H1 (cell line): Measurements from ENCODE around the gene CRAT. TPM values are rescaled to one million over a fixed set of nuclear protein-coding genes. Genes with fewer than 3 reads are reported as not detected.

ENCODE experiments used
- CTCF ChIA-PET: fragments of 300-600 bp; sonication (Branson Sonifier 250); formaldehyde crosslinking; loops from one replicate; lab custom pipeline; 2021; ENCODE audit not compliant: partially characterized antibody; lab: Charles Lee
- POLR2A ChIA-PET: fragments of 300-600 bp; sonication (Branson Sonifier 250); formaldehyde crosslinking; loops from one replicate; lab custom pipeline; 2021; ENCODE audit warnings: inconsistent platforms; ENCODE audit not compliant: partially characterized antibody; lab: Charles Lee
- DNase-seq, 2 experiments: peaks; one replicate each; pipeline versions ENCODE4 v3.0.0 to v3.0.0-alpha.2; 2010 to 2022; ENCODE audit warnings: low spot score in 2 of 2, low read depth in 1 of 2, mixed read lengths in 1 of 2
- FAIRE-seq: peaks from 2 replicates; lab custom pipeline; 2011; peaks lifted over from hg19 to GRCh38; lab: Jason Lieb, UNC
- H2AFZ ChIP-seq: 2 replicates; pipeline ENCODE4 v1.8.1; 2012; ENCODE audit warnings: low read length, inconsistent platforms
- H2AK5ac ChIP-seq: 2 replicates; pipeline ENCODE4 v1.6.1; 2013; ENCODE audit warnings: low read depth, low read length
- H2BK120ac ChIP-seq: replicated peaks from 2 replicates; pipeline ENCODE3; 2013; ENCODE audit warnings: low read depth, low read length, inconsistent platforms
- H2BK12ac ChIP-seq: 2 replicates; pipeline ENCODE4 v1.6.1; 2013; ENCODE audit warnings: low read depth, low read length
- H2BK15ac ChIP-seq: 2 replicates; pipeline ENCODE4 v1.6.1; 2013; ENCODE audit warnings: low read length
- H2BK20ac ChIP-seq: 2 replicates; pipeline ENCODE4 v1.6.1; 2013; ENCODE audit warnings: low read length
- H2BK5ac ChIP-seq: 2 replicates; pipeline ENCODE4 v1.6.1; 2013; ENCODE audit warnings: low read depth, low read length
- H3K14ac ChIP-seq: 2 replicates; pipeline ENCODE4 v1.6.1; 2013; ENCODE audit warnings: inconsistent platforms; ENCODE audit not compliant: insufficient read length
- H3K18ac ChIP-seq: 2 replicates; pipeline ENCODE4 v1.6.1; 2013; ENCODE audit warnings: low read length; ENCODE audit errors: extremely low read depth
- H3K23ac ChIP-seq: 2 replicates; pipeline ENCODE4 v1.6.1; 2013; ENCODE audit warnings: inconsistent platforms; ENCODE audit not compliant: insufficient read length
- H3K23me2 ChIP-seq: 2 replicates; pipeline ENCODE4 v1.6.1; 2013; ENCODE audit warnings: low read depth, low read length
- H3K27ac ChIP-seq: 2 replicates; pipeline ENCODE4 v1.6.1; 2011; ENCODE audit warnings: low read depth, low read length, inconsistent platforms
- H3K27me3 ChIP-seq, 4 experiments: replicated peaks in 1 of 4; 1 replicate in 1 of 4; 2 replicates in 3 of 4; pipeline versions ENCODE4 v1.6.1 to v1.8.1; 2011 to 2013; ENCODE audit warnings: low read length in 3 of 4, mild to moderate bottlenecking in 3 of 4, inconsistent platforms in 2 of 4, mixed read lengths in 2 of 4, moderate library complexity in 1 of 4; ENCODE audit not compliant: control insufficient read depth in 3 of 4, insufficient read depth in 3 of 4; ENCODE audit errors: extremely low read depth in 1 of 4
- H3K36me3 ChIP-seq, 4 experiments: 2 replicates each; pipeline versions ENCODE4 v1.6.1 to v1.8.1; 2011 to 2013; ENCODE audit warnings: mild to moderate bottlenecking in 4 of 4, low read length in 3 of 4, moderate library complexity in 2 of 4, control low read depth in 1 of 4, inconsistent platforms in 1 of 4; ENCODE audit not compliant: insufficient read depth in 4 of 4, control insufficient read depth in 2 of 4
- H3K4ac ChIP-seq: replicated peaks from 2 replicates; pipeline ENCODE3; 2013; ENCODE audit warnings: low read length, low read depth, mixed read lengths, inconsistent platforms; ENCODE audit not compliant: insufficient read length
- H3K4me1 ChIP-seq, 4 experiments: replicated peaks in 1 of 4; 1 replicate in 1 of 4; 2 replicates in 3 of 4; pipeline versions ENCODE4 v1.6.1 to v1.8.1; 2011 to 2013; ENCODE audit warnings: low read length in 3 of 4, inconsistent platforms in 2 of 4, mixed read lengths in 1 of 4; ENCODE audit not compliant: insufficient read depth in 4 of 4, control insufficient read depth in 3 of 4
- H3K4me2 ChIP-seq, 2 experiments: 2 replicates each; pipeline versions ENCODE4 v1.6.1 to v1.8.1; 2011 to 2013; ENCODE audit warnings: low read depth in 2 of 2, low read length in 2 of 2, control low read depth in 1 of 2, inconsistent platforms in 1 of 2, mild to moderate bottlenecking in 1 of 2; ENCODE audit not compliant: insufficient read depth in 1 of 2
- H3K4me3 ChIP-seq, 4 experiments: fragments of 200-600, 300-600 bp in 1 of 4; sonication (generic), shearing (Covaris generic), sonication (Bioruptor Twin) in 1 of 4; 2 replicates each; pipeline versions ENCODE4 v1.5.1 to v1.8.1; 2011 to 2016; ENCODE audit warnings: low read length in 4 of 4, low read depth in 3 of 4, control low read depth in 2 of 4, inconsistent platforms in 2 of 4, mild to moderate bottlenecking in 2 of 4, mixed read lengths in 1 of 4, moderate library complexity in 1 of 4; ENCODE audit not compliant: insufficient read depth in 2 of 4; ENCODE audit errors: extremely low read depth in 1 of 4
- H3K56ac ChIP-seq: replicated peaks from 2 replicates; pipeline ENCODE3; 2013; ENCODE audit warnings: low read depth, mild to moderate bottlenecking, mixed read lengths, low read length, inconsistent platforms; ENCODE audit not compliant: insufficient read length
- H3K79me1 ChIP-seq: 2 replicates; pipeline ENCODE4 v1.6.1; 2013; ENCODE audit warnings: low read depth, low read length, control low read depth
- H3K79me2 ChIP-seq, 2 experiments: 2 replicates each; pipeline versions ENCODE4 v1.6.1 to v1.8.1; 2012 to 2013; ENCODE audit warnings: low read length in 2 of 2, mild to moderate bottlenecking in 2 of 2, inconsistent platforms in 1 of 2; ENCODE audit not compliant: insufficient read depth in 2 of 2, control insufficient read depth in 1 of 2
- H3K9ac ChIP-seq, 4 experiments: replicated peaks in 1 of 4; 1 replicate in 1 of 4; 2 replicates in 3 of 4; pipeline versions ENCODE4 v1.6.1 to v1.8.1; 2011 to 2013; ENCODE audit warnings: low read depth in 3 of 4, low read length in 3 of 4, control low read depth in 2 of 4, mild to moderate bottlenecking in 2 of 4, moderate library complexity in 2 of 4, inconsistent platforms in 1 of 4; ENCODE audit errors: extremely low read depth in 1 of 4
- H3K9me3 ChIP-seq, 2 experiments: 2 replicates each; pipeline versions ENCODE4 v1.6.1 to v1.8.1; 2012 to 2013; ENCODE audit warnings: mild to moderate bottlenecking in 2 of 2, moderate library complexity in 2 of 2, control low read depth in 1 of 2, inconsistent platforms in 1 of 2, low read depth in 1 of 2, low read length in 1 of 2, mixed read lengths in 1 of 2; ENCODE audit not compliant: insufficient read depth in 2 of 2
- H4K20me1 ChIP-seq, 2 experiments: replicated peaks in 1 of 2; 2 replicates each; pipeline versions ENCODE3 to v1.8.1; 2011 to 2013; ENCODE audit warnings: inconsistent platforms in 2 of 2, low read length in 2 of 2, mild to moderate bottlenecking in 1 of 2; ENCODE audit not compliant: insufficient read depth in 2 of 2, control insufficient read depth in 1 of 2
- H4K5ac ChIP-seq: 2 replicates; pipeline ENCODE4 v1.6.1; 2013; ENCODE audit warnings: low read length, low read depth, mixed read lengths, inconsistent platforms; ENCODE audit not compliant: insufficient read length
- H4K8ac ChIP-seq: 2 replicates; pipeline ENCODE4 v1.8.0; 2013; ENCODE audit warnings: mild to moderate bottlenecking, moderate library complexity, low read length, inconsistent platforms; ENCODE audit not compliant: insufficient read depth; ENCODE audit errors: extremely low read depth
- H4K91ac ChIP-seq: replicated peaks from 2 replicates; pipeline ENCODE3; 2013; ENCODE audit warnings: low read length, mixed read lengths, inconsistent platforms; ENCODE audit not compliant: insufficient read length
- ASH2L ChIP-seq: fragments of 200-600, 300-600 bp; sonication (generic); IDR thresholded peaks from one replicate; pipeline ENCODE4 v1.7.1; 2017; ENCODE audit warnings: low read length
- BCL11A ChIP-seq, 2 experiments: IDR thresholded peaks; one replicate each; pipeline ENCODE4 v1.6.1; 2011; ENCODE audit warnings: low read depth in 2 of 2, low read length in 2 of 2, mild to moderate bottlenecking in 2 of 2
- PHF8 ChIP-seq: fragments of 200-600 bp; sonication (generic); conservative IDR thresholded peaks from 2 replicates; pipeline ENCODE4 v1.7.1; 2012; ENCODE audit warnings: low read depth, mild to moderate bottlenecking, inconsistent platforms, low read length, moderate library complexity
- RXRA ChIP-seq: IDR thresholded peaks from 2 replicates; pipeline ENCODE4 v1.6.1; 2011; ENCODE audit warnings: low read depth, mild to moderate bottlenecking, low read length, moderate library complexity; ENCODE audit not compliant: insufficient read depth
- SAP30 ChIP-seq: fragments of 300-600 bp; sonication (generic); IDR thresholded peaks from 2 replicates; pipeline ENCODE4 v1.7.1; 2012; ENCODE audit warnings: low read length, moderate library complexity, mild to moderate bottlenecking, inconsistent platforms; ENCODE audit not compliant: insufficient read depth, insufficient replicate concordance
- SRF ChIP-seq: IDR thresholded peaks from 2 replicates; pipeline ENCODE4 v1.6.1; 2011; ENCODE audit warnings: mild to moderate bottlenecking, low read depth, low read length, moderate library complexity
- TAF7 ChIP-seq: optimal IDR thresholded peaks from 2 replicates; pipeline ENCODE3; 2011; ENCODE audit warnings: low read depth, mild to moderate bottlenecking, inconsistent platforms, low read length, moderate library complexity, borderline replicate concordance
- WGBS, 2 experiments: shearing (Covaris generic) in 1 of 2; methylation state at CpG; one replicate each; pipeline versions ENCODE4 v1.1.6 to v1.1.7; 2013 to 2015; ENCODE audit warnings: low lambda C conversion rate in 2 of 2, mixed read lengths in 2 of 2, inconsistent platforms in 1 of 2, low coverage in 1 of 2, missing lambda C conversion rate in 1 of 2; ENCODE audit not compliant: insufficient replicate concordance in 2 of 2, insufficient coverage in 1 of 2, insufficient read length in 1 of 2; ENCODE audit errors: extremely low coverage in 1 of 2, missing lambda C conversion rate in 1 of 2; 5-methylcytosine and 5-hydroxymethylcytosine counted together
- polyA plus RNA-seq, 7 experiments: library from polyadenylated mRNA; depleted of rRNA in 3 of 7; stranded (reverse) in 5 of 7; unstranded in 2 of 7; fragments of >200 nt in 5 of 7; fragments of 200-250 nt in 2 of 7; gene quantifications; 1 replicate in 5 of 7; 2 replicates in 1 of 7; 4 replicates in 1 of 7; pipeline versions ENCODE4 v1.2.1 to v1.2.3, GENCODE V29; 2011 to 2013; ENCODE audit warnings: missing spikeins in 2 of 7, mixed read lengths in 2 of 7
- total RNA-seq: library from RNA; stranded (reverse); fragmentation: NEBNext Ultra II Directional; extraction: Animal tissue kit (Norgen Biotek cat#: 25700); gene quantifications from 2 replicates; pipeline ENCODE4 v1.2.1, GENCODE V29; 2021
- TF ChIP-seq, protein P1 (sequence below): IDR thresholded peaks from 2 replicates; pipeline ENCODE4 v1.6.1; 2011; ENCODE audit warnings: low read depth, mild to moderate bottlenecking, low read length; ENCODE audit not compliant: insufficient read depth
- TF ChIP-seq, protein P2 (sequence below): IDR thresholded peaks from 2 replicates; pipeline ENCODE4 v1.6.1; 2012; ENCODE audit warnings: inconsistent platforms
- TF ChIP-seq, protein P3 (sequence below): IDR thresholded peaks from 2 replicates; pipeline ENCODE4 v1.6.1; 2012; ENCODE audit warnings: low read length, inconsistent platforms

CRAT gene
- total and polyA plus RNA-seq, 2 of the 8 experiments (the other 6 are each of a cell fraction or from before 2014, with no cell fraction given) = 8.2 to 17.3 TPM

- Histone ChIP-seq H2AFZ (no peak overlapping the region), H3K79me2 (no peaks in the 10 kb centered on the region), H3K23ac (no peak overlapping the region), H3K18ac (no peak overlapping the region), H2AK5ac (no peak overlapping the region), H3K36me3 (peaks cover 5 to 34% (median 19%) of the 10 kb centered on the region in 4 experiments), H3K9me3 (no peaks in the 10 kb centered on the region), H3K56ac (no peak overlapping the region), H2BK12ac (no peak overlapping the region), H2BK15ac (no peak overlapping the region), H4K20me1 (no peaks in the 10 kb centered on the region), H3K27ac (no peak overlapping the region), H3K14ac (no peak overlapping the region), H3K9ac (no peak overlapping the region), H3K4me1 (no peaks in the 10 kb centered on the region), H3K4me3 (no peak overlapping the region), H4K5ac (no peak overlapping the region), H2BK5ac (no peak overlapping the region), H3K27me3 (no peaks in the 10 kb centered on the region), H2BK120ac (no peak overlapping the region), H3K4ac (no peak overlapping the region), H4K91ac (no peak overlapping the region), H3K4me2 (no peak overlapping the region), H2BK20ac (no peak overlapping the region), H3K79me1 (no peaks in the 10 kb centered on the region), H4K8ac (no peak overlapping the region), H3K23me2 (no peaks in the 10 kb centered on the region)
- WGBS, 2 experiments = 89% methylated on average over 11 of the region's 12 CpGs; no CpG with 5 or more reads in 1 of the 2 experiments
- FAIRE-seq = no peak
- ChIA-PET POLR2A (no interaction called here), CTCF (interaction anchor here (0.6 kb wide), 1 partner anchor 1304 kb away, joined by 3 read pairs; no protein-coding TSS in a partner anchor)
- DNase-seq = no peak
- no peak for TF ChIP-seq PHF8
- TF ChIP-seq RXRA = no peak
- TF ChIP-seq, protein P1, sequence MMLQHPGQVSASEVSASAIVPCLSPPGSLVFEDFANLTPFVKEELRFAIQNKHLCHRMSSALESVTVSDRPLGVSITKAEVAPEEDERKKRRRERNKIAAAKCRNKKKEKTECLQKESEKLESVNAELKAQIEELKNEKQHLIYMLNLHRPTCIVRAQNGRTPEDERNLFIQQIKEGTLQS = no peak
- no peak for TF ChIP-seq BCL11A (IDR thresholded peaks at IDR 0.05; ENCODE audit: low read depth in 2 of 2, low read length in 2 of 2)
- no peak for TF ChIP-seq TAF7
- TF ChIP-seq, protein P2, sequence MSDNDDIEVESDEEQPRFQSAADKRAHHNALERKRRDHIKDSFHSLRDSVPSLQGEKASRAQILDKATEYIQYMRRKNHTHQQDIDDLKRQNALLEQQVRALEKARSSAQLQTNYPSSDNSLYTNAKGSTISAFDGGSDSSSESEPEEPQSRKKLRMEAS = no peak
- no peak for TF ChIP-seq SAP30
- TF ChIP-seq ASH2L = no peak
- TF ChIP-seq SRF = no peak
- TF ChIP-seq, protein P3, sequence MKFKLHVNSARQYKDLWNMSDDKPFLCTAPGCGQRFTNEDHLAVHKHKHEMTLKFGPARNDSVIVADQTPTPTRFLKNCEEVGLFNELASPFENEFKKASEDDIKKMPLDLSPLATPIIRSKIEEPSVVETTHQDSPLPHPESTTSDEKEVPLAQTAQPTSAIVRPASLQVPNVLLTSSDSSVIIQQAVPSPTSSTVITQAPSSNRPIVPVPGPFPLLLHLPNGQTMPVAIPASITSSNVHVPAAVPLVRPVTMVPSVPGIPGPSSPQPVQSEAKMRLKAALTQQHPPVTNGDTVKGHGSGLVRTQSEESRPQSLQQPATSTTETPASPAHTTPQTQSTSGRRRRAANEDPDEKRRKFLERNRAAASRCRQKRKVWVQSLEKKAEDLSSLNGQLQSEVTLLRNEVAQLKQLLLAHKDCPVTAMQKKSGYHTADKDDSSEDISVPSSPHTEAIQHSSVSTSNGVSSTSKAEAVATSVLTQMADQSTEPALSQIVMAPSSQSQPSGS = no peak
These were observed 49.6 kb downstream of the CRAT start for GRCh38 chr9:129060991-129061390.
